ENCODE measurements around the gene CHRNB4. TPM values are rescaled to one million over a fixed set of nuclear protein-coding genes. Genes with fewer than 3 reads are reported as not detected.

Gene CHRNB4
- total and polyA plus RNA-seq, 2 donors (not counting 3 experiments of a cell fraction or from before 2014, with no cell fraction given) = 0.08 TPM; not detected in 1

DNA sequence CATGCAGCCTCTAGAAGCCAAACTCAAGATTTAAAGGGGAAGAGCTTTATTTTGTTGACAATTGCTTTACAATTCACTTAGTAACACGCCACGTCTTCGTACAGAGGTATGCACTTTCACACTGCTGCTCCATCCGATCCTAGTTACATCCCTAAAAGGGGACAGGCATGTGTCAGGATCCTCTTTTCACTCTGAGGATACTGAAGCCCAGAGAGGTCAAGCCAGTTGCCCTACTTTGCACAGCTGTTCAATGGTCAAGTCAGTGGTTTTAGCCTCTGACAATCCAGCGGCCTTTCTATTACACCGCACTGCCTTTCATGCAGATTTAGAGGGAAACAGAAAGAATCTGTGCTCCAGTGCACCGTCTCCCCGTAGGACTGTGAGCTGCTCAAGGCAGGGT lies 44.9 kb upstream of the CHRNB4 start:
- CTCF ChIA-PET = no interaction called here
- Histone ChIP-seq H3K4me2 (ENCODE audit: insufficient read depth, low read length) (no peak overlapping the region), H3K27ac (ENCODE audit: insufficient read depth, low read depth, low read length) (no peak overlapping the region), H2AFZ (ENCODE audit: low read depth, low read length) (no peak overlapping the region), H4K20me1 (replicated peaks; ENCODE audit: control insufficient read depth, extremely low read depth, insufficient read depth, low read length) (no peaks in the 10 kb centered on the region), H3K9me1 (replicated peaks; ENCODE audit: control insufficient read depth, extremely low read depth, insufficient read depth, low read length) (no peaks in the 10 kb centered on the region), H3K9ac (replicated peaks; ENCODE audit: extremely low read depth, insufficient read depth, low read length) (no peak overlapping the region), H3K4me1 (ENCODE audit: control insufficient read depth, extremely low read depth, insufficient read depth, low read length) (no peaks in the 10 kb centered on the region), H3K27me3 (ENCODE audit: control insufficient read depth in 2 of 2, insufficient read depth in 2 of 2, low read length in 2 of 2) (peaks cover 0 to 10% of the 10 kb centered on the region in 2 experiments), H3K36me3 (ENCODE audit: control insufficient read depth in 2 of 2, extremely low read depth in 1 of 2, insufficient read depth in 2 of 2, low read length in 2 of 2) (no peaks in the 10 kb centered on the region), H3K4me3 (replicated peaks in 1 of 3; ENCODE audit: insufficient read depth in 1 of 3, low read depth in 1 of 3, low read length in 3 of 3) (no peak overlapping the region), H3K9me3 (replicated peaks; ENCODE audit: control insufficient read depth, insufficient read depth, low read length) (no peaks in the 10 kb centered on the region), H3K79me2 (ENCODE audit: control insufficient read depth, insufficient read depth, low read length) (no peaks in the 10 kb centered on the region)
- POLR2A ChIA-PET = no interaction called here
- DNase-seq (ENCODE audit: low read depth, low spot score) (no peak), FAIRE-seq (no peak)
- TF ChIP-seq POLR2A (IDR thresholded peaks at IDR 0.05; ENCODE audit: low read depth, low read length) (no peak), EZH2 (IDR thresholded peaks at IDR 0.05; ENCODE audit: borderline replicate concordance, low read depth, low read length, severe bottlenecking) (no peak), POLR2AphosphoS5 (IDR thresholded peaks at IDR 0.05; ENCODE audit: insufficient read depth, low read depth, low read length) (no peak)
- TF ChIP-seq, protein P1, sequence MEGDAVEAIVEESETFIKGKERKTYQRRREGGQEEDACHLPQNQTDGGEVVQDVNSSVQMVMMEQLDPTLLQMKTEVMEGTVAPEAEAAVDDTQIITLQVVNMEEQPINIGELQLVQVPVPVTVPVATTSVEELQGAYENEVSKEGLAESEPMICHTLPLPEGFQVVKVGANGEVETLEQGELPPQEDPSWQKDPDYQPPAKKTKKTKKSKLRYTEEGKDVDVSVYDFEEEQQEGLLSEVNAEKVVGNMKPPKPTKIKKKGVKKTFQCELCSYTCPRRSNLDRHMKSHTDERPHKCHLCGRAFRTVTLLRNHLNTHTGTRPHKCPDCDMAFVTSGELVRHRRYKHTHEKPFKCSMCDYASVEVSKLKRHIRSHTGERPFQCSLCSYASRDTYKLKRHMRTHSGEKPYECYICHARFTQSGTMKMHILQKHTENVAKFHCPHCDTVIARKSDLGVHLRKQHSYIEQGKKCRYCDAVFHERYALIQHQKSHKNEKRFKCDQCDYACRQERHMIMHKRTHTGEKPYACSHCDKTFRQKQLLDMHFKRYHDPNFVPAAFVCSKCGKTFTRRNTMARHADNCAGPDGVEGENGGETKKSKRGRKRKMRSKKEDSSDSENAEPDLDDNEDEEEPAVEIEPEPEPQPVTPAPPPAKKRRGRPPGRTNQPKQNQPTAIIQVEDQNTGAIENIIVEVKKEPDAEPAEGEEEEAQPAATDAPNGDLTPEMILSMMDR (IDR thresholded peaks at IDR 0.05; ENCODE audit: extremely low read depth in 1 of 2, insufficient read depth in 1 of 2, low read depth in 1 of 2, low read length in 2 of 2) = no peak
- no TSS peak for BruUV-seq (replicated peaks)
- intact Hi-C loops (cut with micrococcal nuclease) (no loop called here), dilution Hi-C loops (cut with MboI; ENCODE audit: extremely low pct_ligation_motif_present, low sequenced_read_pairs) (no loop called here)

DNA sequence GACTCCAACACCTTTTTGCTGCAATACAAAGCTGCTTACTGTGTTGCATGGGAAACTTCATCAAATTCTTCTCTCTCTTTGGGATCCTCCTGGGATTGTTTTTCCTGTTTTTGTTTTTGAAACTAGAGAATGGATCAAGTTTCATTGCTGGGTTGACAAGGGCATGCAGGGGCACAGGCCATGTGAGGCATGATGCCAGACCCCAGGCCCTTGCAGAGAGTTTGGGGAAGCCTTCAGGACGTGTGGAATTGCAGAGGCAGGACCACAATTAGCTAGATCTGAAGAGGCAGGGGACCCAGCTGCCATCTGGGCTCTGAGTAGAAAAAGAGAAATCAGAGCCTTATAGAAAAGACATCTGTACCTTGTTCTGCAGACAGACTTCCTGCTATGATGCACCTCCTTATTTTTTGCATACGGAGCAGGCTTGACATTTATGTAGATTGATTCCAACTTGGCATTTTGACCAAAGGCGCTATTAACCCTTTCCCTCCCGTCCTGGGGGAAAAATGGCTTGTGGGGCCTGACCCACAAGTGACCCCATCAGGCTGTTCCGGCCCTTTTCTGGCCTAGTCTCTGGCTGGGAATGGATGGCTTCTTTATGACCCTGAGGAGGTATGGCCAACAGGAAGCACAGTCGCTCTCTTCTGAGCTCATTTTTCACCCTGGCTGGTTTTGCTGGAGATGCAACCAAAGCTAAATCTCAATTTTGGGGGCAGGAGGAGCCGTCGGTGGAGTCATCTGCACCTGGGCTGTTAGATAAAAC lies 44.3 kb upstream of the CHRNB4 start:
- ChIA-PET POLR2A (no interaction called here), CTCF (no interaction called here)
- H3K27me3 ChIP-seq (ENCODE audit: control insufficient read depth in 2 of 2, insufficient read depth in 2 of 2, low read length in 2 of 2) = peaks cover 0 to 10% of the 10 kb centered on the region in 2 experiments
- H4K20me1 ChIP-seq (replicated peaks; ENCODE audit: control insufficient read depth, extremely low read depth, insufficient read depth, low read length) = no peaks in the 10 kb centered on the region
- no peak overlapping the region for H3K27ac ChIP-seq (ENCODE audit: insufficient read depth, low read depth, low read length)
- H3K79me2 ChIP-seq (ENCODE audit: control insufficient read depth, insufficient read depth, low read length) = no peaks in the 10 kb centered on the region
- no peaks in the 10 kb centered on the region for H3K36me3 ChIP-seq (ENCODE audit: control insufficient read depth in 2 of 2, extremely low read depth in 1 of 2, insufficient read depth in 2 of 2, low read length in 2 of 2)
- H3K4me2 ChIP-seq (ENCODE audit: insufficient read depth, low read length) = no peak overlapping the region
- H3K4me1 ChIP-seq (ENCODE audit: control insufficient read depth, extremely low read depth, insufficient read depth, low read length) = no peaks in the 10 kb centered on the region
- no peak for TF ChIP-seq EZH2 (IDR thresholded peaks at IDR 0.05; ENCODE audit: borderline replicate concordance, low read depth, low read length, severe bottlenecking)
- TF ChIP-seq GATA2 (IDR thresholded peaks at IDR 0.05; ENCODE audit: insufficient read depth, insufficient read length, low read depth, low read length) = no peak
- TF ChIP-seq POLR2A (IDR thresholded peaks at IDR 0.05; ENCODE audit: low read depth, low read length) = no peak
- TF ChIP-seq, protein P1 (IDR thresholded peaks at IDR 0.05; ENCODE audit: extremely low read depth in 1 of 2, insufficient read depth in 1 of 2, low read depth in 1 of 2, low read length in 2 of 2) = no peak
- TF ChIP-seq, protein P2, sequence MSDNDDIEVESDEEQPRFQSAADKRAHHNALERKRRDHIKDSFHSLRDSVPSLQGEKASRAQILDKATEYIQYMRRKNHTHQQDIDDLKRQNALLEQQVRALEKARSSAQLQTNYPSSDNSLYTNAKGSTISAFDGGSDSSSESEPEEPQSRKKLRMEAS (IDR thresholded peaks at IDR 0.05; ENCODE audit: insufficient read depth, insufficient read length) = no peak
- TF ChIP-seq MYC (IDR thresholded peaks at IDR 0.05; ENCODE audit: low read depth, low read length) = no peak
- TF ChIP-seq JUN (IDR thresholded peaks at IDR 0.05; ENCODE audit: borderline replicate concordance, insufficient read depth, insufficient read length, low read depth) = no peak
- no peak for TF ChIP-seq FOS (IDR thresholded peaks at IDR 0.05; ENCODE audit: borderline replicate concordance, insufficient read depth, low read length)
- TF ChIP-seq POLR2AphosphoS5 (IDR thresholded peaks at IDR 0.05; ENCODE audit: insufficient read depth, low read depth, low read length) = no peak
- H3K9me3 ChIP-seq (replicated peaks; ENCODE audit: control insufficient read depth, insufficient read depth, low read length) = no peaks in the 10 kb centered on the region
- H3K9me1 ChIP-seq (replicated peaks; ENCODE audit: control insufficient read depth, extremely low read depth, insufficient read depth, low read length) = no peaks in the 10 kb centered on the region
- no peak overlapping the region for H2AFZ ChIP-seq (ENCODE audit: low read depth, low read length)
- intact Hi-C loops (cut with micrococcal nuclease) = no loop called here
- FAIRE-seq (no peak), DNase-seq (ENCODE audit: low read depth, low spot score) (no peak)
- dilution Hi-C loops (cut with MboI; ENCODE audit: extremely low pct_ligation_motif_present, low sequenced_read_pairs) = no loop called here
- BruUV-seq (replicated peaks) = no TSS peak
- H3K4me3 ChIP-seq (replicated peaks in 1 of 3; ENCODE audit: insufficient read depth in 1 of 3, low read depth in 1 of 3, low read length in 3 of 3) = no peak overlapping the region
- no peak overlapping the region for H3K9ac ChIP-seq (replicated peaks; ENCODE audit: extremely low read depth, insufficient read depth, low read length)

Measured in endothelial cell of umbilical vein (primary cell).